Eye (tissue), 1 donor: ENCODE data around the gene HOTAIR.
A peak's percentile ranks its signal among the peaks of the same experiment; 100 is the strongest.

Experiments
- DNase-seq: peaks from one replicate; pipeline ENCODE4 v3.0.0-alpha.2; 2015

Gene HOTAIR

GRCh38 chr12:53939141-53940108 lies 35.3 kb downstream of the HOTAIR start:
- DNase-seq, result peak; percentile 59

GRCh38 chr12:53938326-53939140 lies 36.2 kb downstream of the HOTAIR start, which contains the start of gene HOXC13:
Gene HOXC13 (plus strand): TSS chr12:53938831. CDS start chr12:53938907, 76 bp downstream.
- DNase-seq, result peak; percentile 89

GRCh38 chr12:53937596-53938325 lies 37.0 kb downstream of the HOTAIR start:
- peak; percentile 53 for DNase-seq

- DNase-seq, result no peak
These were observed 37.7 kb downstream of the HOTAIR start for GRCh38 chr12:53937099-53937498.

- DNase-seq, result peak; percentile 68
These were observed 39.1 kb downstream of the HOTAIR start for GRCh38 chr12:53935383-53936341.

GRCh38 chr12:53932915-53933314 lies 41.8 kb downstream of the HOTAIR start:
- no peak for DNase-seq

- DNase-seq, result no peak
These were observed 42.7 kb downstream of the HOTAIR start for GRCh38 chr12:53931844-53932581.

GRCh38 chr12:53930591-53931255 lies 44.0 kb downstream of the HOTAIR start:
- DNase-seq, result no peak

GRCh38 chr12:53929527-53929926 lies 45.2 kb downstream of the HOTAIR start:
- no peak for DNase-seq

GRCh38 chr12:53928054-53928835 lies 46.5 kb downstream of the HOTAIR start:
- no peak for DNase-seq

GRCh38 chr12:53927220-53928029 lies 47.3 kb downstream of the HOTAIR start:
- DNase-seq, result no peak

GRCh38 chr12:53924521-53925405 lies 50.0 kb downstream of the HOTAIR start:
- no peak for DNase-seq

- no peak for DNase-seq
These were observed 57.7 kb downstream of the HOTAIR start for GRCh38 chr12:53916788-53917655.
